Central memory CD4-positive, alpha-beta T cell (primary cell): Measurements from ENCODE around the gene KCTD2.
"Not testable (repeated sequence)": the region's sequence is repeated elsewhere in the genome, so short reads cannot be mapped to it uniquely, and the experiment has no call there.

Experiments
- DNase-seq: peaks from one replicate; pipeline ENCODE4 v3.0.0; 2022

Gene KCTD2

GRCh38 chr17:75020331-75021110 is 26.5 kb upstream of the KCTD2 start:
- DNase-seq, result no peak

GRCh38 chr17:75024686-75025397 is 22.2 kb upstream of the KCTD2 start:
- peak; percentile 34 for DNase-seq

- not testable (repeated sequence) for DNase-seq
Measured at GRCh38 chr17:75025398-75025734, 21.7 kb upstream of the KCTD2 start.

- not testable (repeated sequence) for DNase-seq
Measured at GRCh38 chr17:75026650-75027049, 20.4 kb upstream of the KCTD2 start.

GRCh38 chr17:75030161-75030560 is 16.9 kb upstream of the KCTD2 start:
- DNase-seq, result no peak

GRCh38 chr17:75031972-75032719 is 14.9 kb upstream of the KCTD2 start:
- DNase-seq, result peak; percentile 63

GRCh38 chr17:75032720-75033280 is 14.2 kb upstream of the KCTD2 start:
- DNase-seq, result no peak

- DNase-seq, result peak; percentile 79
Measured at GRCh38 chr17:75033346-75034235, 13.4 kb upstream of the KCTD2 start.

GRCh38 chr17:75034236-75034908 is 12.7 kb upstream of the KCTD2 start:
- peak; percentile 67 for DNase-seq

GRCh38 chr17:75036643-75037268 is 10.3 kb upstream of the KCTD2 start:
- peak; percentile 98 for DNase-seq

GRCh38 chr17:75039238-75039637 is 7.8 kb upstream of the KCTD2 start:
- no peak for DNase-seq

GRCh38 chr17:75041656-75042280 is 5.3 kb upstream of the KCTD2 start:
- DNase-seq, result no peak

GRCh38 chr17:75043789-75044188 is 3.2 kb upstream of the KCTD2 start:
- not testable (repeated sequence) for DNase-seq

- DNase-seq, result no peak
Measured at GRCh38 chr17:75044716-75045115, 2.3 kb upstream of the KCTD2 start.

GRCh38 chr17:75045946-75046406 is 1.0 kb upstream of the KCTD2 start:
- DNase-seq, result not testable (repeated sequence)

GRCh38 chr17:75047398-75048098 is 523 bp downstream of the KCTD2 start:
- DNase-seq, result no peak

- DNase-seq, result no peak
Measured at GRCh38 chr17:75048249-75048878, 1.3 kb downstream of the KCTD2 start.

GRCh38 chr17:75049057-75049456 is 2.0 kb downstream of the KCTD2 start:
- no peak for DNase-seq

GRCh38 chr17:75049706-75050105 is 2.7 kb downstream of the KCTD2 start:
- no peak for DNase-seq
